Endothelial cell of umbilical vein (primary cell): Measurements from ENCODE around the gene SNCG. TPM values are rescaled to one million over a fixed set of nuclear protein-coding genes. Genes with fewer than 3 reads are reported as not detected.

ENCODE experiments used
- BruUV-seq: library from RNA; stranded (reverse); fragments of 400-500 nt; replicated peaks from 2 replicates; lab custom pipeline; 2021; lab: Mats Ljungman, UMichigan
- CTCF ChIA-PET: fragments of 300-600, 350-600 bp; sonication (Branson Sonifier 250); formaldehyde crosslinking; loops from one replicate; lab custom pipeline; 2021; ENCODE audit warnings: antibody characterized with exemption, inconsistent platforms; lab: Charles Lee
- POLR2A ChIA-PET: fragments of 300-600, 350-600 bp; sonication (Branson Sonifier 250); formaldehyde crosslinking; loops from one replicate; lab custom pipeline; 2021; ENCODE audit warnings: antibody characterized with exemption, inconsistent platforms; lab: Charles Lee
- DNase-seq: peaks from one replicate; pipeline ENCODE4 v3.0.0-alpha.2; 2011; ENCODE audit warnings: low read depth, low spot score
- FAIRE-seq: peaks from 2 replicates; lab custom pipeline; 2011; peaks lifted over from hg19 to GRCh38; lab: Jason Lieb, UNC
- H2AFZ ChIP-seq: 2 replicates; pipeline ENCODE4 v1.6.0; 2012; ENCODE audit warnings: low read depth, low read length, control low read depth, inconsistent platforms
- H3K27ac ChIP-seq: 2 replicates; pipeline ENCODE4 v1.5.1; 2011; ENCODE audit warnings: low read depth, mild to moderate bottlenecking, control low read depth, low read length, moderate library complexity; ENCODE audit not compliant: insufficient read depth
- H3K27me3 ChIP-seq, 2 experiments: 2 replicates each; pipeline versions ENCODE4 v1.6.0 to v1.6.1; 2011; ENCODE audit warnings: low read length in 2 of 2, mixed read lengths in 1 of 2; ENCODE audit not compliant: control insufficient read depth in 2 of 2, insufficient read depth in 2 of 2
- H3K36me3 ChIP-seq, 2 experiments: 2 replicates in 1 of 2; 3 replicates in 1 of 2; pipeline ENCODE4 v1.5.1; 2011; ENCODE audit warnings: low read length in 2 of 2, mild to moderate bottlenecking in 1 of 2, moderate library complexity in 1 of 2; ENCODE audit not compliant: control insufficient read depth in 2 of 2, insufficient read depth in 2 of 2; ENCODE audit errors: extremely low read depth in 1 of 2
- H3K4me1 ChIP-seq: 3 replicates; pipeline ENCODE4 v1.5.1; 2011; ENCODE audit warnings: mild to moderate bottlenecking, low read length; ENCODE audit not compliant: control insufficient read depth, insufficient read depth; ENCODE audit errors: extremely low read depth
- H3K4me2 ChIP-seq: 2 replicates; pipeline ENCODE4 v1.6.1; 2011; ENCODE audit warnings: low read length, control low read depth, mixed read lengths; ENCODE audit not compliant: insufficient read depth
- H3K4me3 ChIP-seq, 3 experiments: fragments of 200-600 bp in 1 of 3; sonication (generic), shearing (Covaris generic) in 1 of 3; replicated peaks in 1 of 3; 2 replicates each; pipeline ENCODE4 v1.5.1; 2011 to 2016; ENCODE audit warnings: control low read depth in 3 of 3, low read length in 3 of 3, mild to moderate bottlenecking in 2 of 3, inconsistent platforms in 1 of 3, low read depth in 1 of 3, moderate library complexity in 1 of 3; ENCODE audit not compliant: insufficient read depth in 1 of 3
- H3K79me2 ChIP-seq: 2 replicates; pipeline ENCODE4 v1.6.0; 2012; ENCODE audit warnings: low read length, inconsistent platforms; ENCODE audit not compliant: control insufficient read depth, insufficient read depth
- H3K9ac ChIP-seq: replicated peaks from 2 replicates; pipeline ENCODE3; 2011; ENCODE audit warnings: low read length, control low read depth; ENCODE audit not compliant: insufficient read depth; ENCODE audit errors: extremely low read depth
- H3K9me1 ChIP-seq: replicated peaks from 3 replicates; pipeline ENCODE4 v1.6.0; 2011; ENCODE audit warnings: mild to moderate bottlenecking, low read length; ENCODE audit not compliant: control insufficient read depth, insufficient read depth; ENCODE audit errors: extremely low read depth
- H3K9me3 ChIP-seq: replicated peaks from 2 replicates; pipeline ENCODE4 v1.5.1; 2012; ENCODE audit warnings: low read length, inconsistent platforms; ENCODE audit not compliant: control insufficient read depth, insufficient read depth
- H4K20me1 ChIP-seq: replicated peaks from 2 replicates; pipeline ENCODE3; 2011; ENCODE audit warnings: mild to moderate bottlenecking, low read length; ENCODE audit not compliant: control insufficient read depth, insufficient read depth; ENCODE audit errors: extremely low read depth
- CTCF ChIP-seq, 2 donors: IDR thresholded peaks; 1 replicate in 1 of 2; 2 replicates in 1 of 2; pipeline ENCODE4 v1.5.1; 2011; ENCODE audit warnings: low read length in 2 of 2, mild to moderate bottlenecking in 2 of 2, moderate library complexity in 2 of 2, control low read depth in 1 of 2, inconsistent platforms in 1 of 2, low read depth in 1 of 2; ENCODE audit not compliant: insufficient read depth in 1 of 2; ENCODE audit errors: extremely low read depth in 1 of 2
- EZH2 ChIP-seq: IDR thresholded peaks from 2 replicates; pipeline ENCODE4 v1.6.1; 2012; ENCODE audit warnings: borderline replicate concordance, low read depth, mild to moderate bottlenecking, moderate library complexity, low read length, inconsistent platforms; ENCODE audit not compliant: severe bottlenecking
- FOS ChIP-seq: IDR thresholded peaks from 2 replicates; pipeline ENCODE4 v1.6.1; 2011; ENCODE audit warnings: mild to moderate bottlenecking, low read length, moderate library complexity, borderline replicate concordance; ENCODE audit not compliant: insufficient read depth
- GATA2 ChIP-seq: IDR thresholded peaks from 2 replicates; pipeline ENCODE4 v1.7.0; 2011; ENCODE audit warnings: low read depth, mild to moderate bottlenecking, moderate library complexity, mixed read lengths, low read length; ENCODE audit not compliant: insufficient read length, insufficient read depth
- JUN ChIP-seq: IDR thresholded peaks from 2 replicates; pipeline ENCODE4 v1.6.1; 2011; ENCODE audit warnings: borderline replicate concordance, low read depth; ENCODE audit not compliant: insufficient read length, insufficient read depth
- MAX ChIP-seq: IDR thresholded peaks from 2 replicates; pipeline ENCODE4 v1.6.1; 2011; ENCODE audit not compliant: insufficient read depth, insufficient read length
- MYC ChIP-seq: IDR thresholded peaks from one replicate; pipeline ENCODE4 v1.6.1; 2011; ENCODE audit warnings: mild to moderate bottlenecking, low read depth, low read length
- POLR2A ChIP-seq: IDR thresholded peaks from 2 replicates; pipeline ENCODE4 v1.6.1; 2012; ENCODE audit warnings: low read depth, mild to moderate bottlenecking, control low read depth, low read length
- POLR2AphosphoS5 ChIP-seq: IDR thresholded peaks from 2 replicates; pipeline ENCODE4 v1.6.1; 2012; ENCODE audit warnings: low read depth, mild to moderate bottlenecking, control low read depth, low read length, moderate library complexity; ENCODE audit not compliant: insufficient read depth
- dilution Hi-C: fragments of 300-500 bp; cut with MboI; formaldehyde crosslinking; loops from one replicate; pipeline ENCODE4 v1.15.0; 2019; ENCODE audit warnings: low sequenced_read_pairs; ENCODE audit not compliant: extremely low pct_ligation_motif_present
- intact Hi-C: fragments of 100-400 bp; cut with micrococcal nuclease; formaldehyde crosslinking; loops from one replicate; pipeline ENCODE4 v1.10.0; 2022
- polyA plus RNA-seq, 4 experiments: library from polyadenylated mRNA; depleted of rRNA in 3 of 4; stranded (reverse) in 3 of 4; unstranded in 1 of 4; fragments of >200 nt; gene quantifications; 2 replicates each; pipeline versions ENCODE4 v1.2.1 to v1.2.3, GENCODE V29; 2011 to 2012; ENCODE audit warnings: missing spikeins in 1 of 4
- total RNA-seq: library from RNA; stranded (reverse); gene quantifications from 2 replicates; pipeline ENCODE4 v1.2.3, GENCODE V29; 2021

Gene SNCG
- total and polyA plus RNA-seq, 2 donors (not counting 3 experiments of a cell fraction or from before 2014, with no cell fraction given), result 31.4 to 60.8 TPM

DNA sequence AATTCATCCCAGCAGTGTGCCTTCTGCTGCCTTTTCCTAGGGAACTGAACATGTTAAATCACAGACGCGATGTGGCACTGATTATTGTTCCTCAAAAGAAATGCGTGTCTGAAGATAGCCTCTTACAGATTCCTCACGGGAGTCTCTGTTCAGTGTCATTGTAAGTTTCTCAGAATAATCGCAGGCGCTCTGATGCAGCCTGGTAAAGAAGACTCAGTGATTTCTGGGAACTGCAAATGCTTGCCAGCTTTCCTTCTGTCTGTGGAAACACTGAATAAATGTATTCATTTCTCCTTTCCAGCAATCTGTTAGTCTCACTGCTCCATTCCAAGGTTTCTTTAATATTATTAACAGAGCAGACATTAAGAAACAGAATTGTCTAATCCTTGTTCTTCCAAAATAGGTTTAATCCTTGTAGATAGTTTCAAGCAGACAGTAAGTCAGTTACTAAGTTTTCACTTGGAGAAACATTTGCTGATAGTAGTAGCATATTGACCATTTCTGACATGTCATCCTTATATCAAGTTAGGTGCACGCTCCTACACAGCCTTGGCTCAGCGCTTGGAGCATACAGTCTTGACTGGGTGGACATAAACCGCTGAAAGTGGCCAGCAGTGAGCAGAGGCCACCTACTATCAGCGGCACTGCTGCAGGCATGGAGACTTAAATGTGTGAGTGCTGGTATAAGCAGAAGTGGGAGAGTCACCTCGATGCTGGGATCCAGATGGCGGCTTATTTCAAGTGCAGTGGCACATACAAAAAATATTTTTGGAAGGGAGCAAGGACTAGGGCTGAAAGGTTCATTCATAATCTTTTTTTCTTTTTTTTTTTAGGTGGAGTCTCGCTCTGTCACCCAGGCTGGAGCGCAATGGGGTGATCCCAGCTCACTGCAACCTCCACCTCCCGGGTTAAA is 28.7 kb upstream of the SNCG start:
- Histone ChIP-seq H3K9me1 (no peaks in the 10 kb centered on the region), H3K9ac (no peak overlapping the region), H3K4me2 (no peak overlapping the region), H4K20me1 (no peaks in the 10 kb centered on the region), H3K4me1 (no peaks in the 10 kb centered on the region), H3K4me3 (no peak overlapping the region), H3K79me2 (no peaks in the 10 kb centered on the region), H3K36me3 (peaks cover 7 to 16% of the 10 kb centered on the region in 2 experiments), H2AFZ (no peak overlapping the region), H3K27me3 (no peaks in the 10 kb centered on the region), H3K27ac (no peak overlapping the region), H3K9me3 (no peaks in the 10 kb centered on the region)
- ChIA-PET CTCF (interaction anchor here (1.2 kb wide), 1 partner anchor 37 kb away, joined by 4 read pairs; no protein-coding TSS in a partner anchor), POLR2A (no interaction called here)
- intact Hi-C loops (no loop called here), dilution Hi-C loops (no loop called here)
- DNase-seq, result no peak
- FAIRE-seq, result no peak
- TF ChIP-seq POLR2A, result no peak
- TF ChIP-seq GATA2, result no peak
- TF ChIP-seq EZH2, result no peak
- no peak for TF ChIP-seq MAX
- TF ChIP-seq MYC, result no peak
- no peak for TF ChIP-seq POLR2AphosphoS5
- TF ChIP-seq FOS, result no peak
- TF ChIP-seq CTCF (IDR thresholded peaks at IDR 0.05; ENCODE audit: extremely low read depth in 1 of 2, insufficient read depth in 1 of 2, low read depth in 1 of 2, low read length in 2 of 2), result no peak
- TF ChIP-seq JUN, result no peak
- BruUV-seq, result no TSS peak
